Activated CD4-positive, CD25-positive, alpha-beta regulatory T cell treated with anti-CD3 and anti-CD28 coated beads, Interleukin-2, amount 50 U/mL, for 16 hours (primary cell): ENCODE data around the gene THEM5.

Experiments
- DNase-seq: peaks from one replicate; pipeline ENCODE4 v3.0.0-alpha.2; 2020; ENCODE audit warnings: low read depth, low spot score

Gene THEM5

DNA sequence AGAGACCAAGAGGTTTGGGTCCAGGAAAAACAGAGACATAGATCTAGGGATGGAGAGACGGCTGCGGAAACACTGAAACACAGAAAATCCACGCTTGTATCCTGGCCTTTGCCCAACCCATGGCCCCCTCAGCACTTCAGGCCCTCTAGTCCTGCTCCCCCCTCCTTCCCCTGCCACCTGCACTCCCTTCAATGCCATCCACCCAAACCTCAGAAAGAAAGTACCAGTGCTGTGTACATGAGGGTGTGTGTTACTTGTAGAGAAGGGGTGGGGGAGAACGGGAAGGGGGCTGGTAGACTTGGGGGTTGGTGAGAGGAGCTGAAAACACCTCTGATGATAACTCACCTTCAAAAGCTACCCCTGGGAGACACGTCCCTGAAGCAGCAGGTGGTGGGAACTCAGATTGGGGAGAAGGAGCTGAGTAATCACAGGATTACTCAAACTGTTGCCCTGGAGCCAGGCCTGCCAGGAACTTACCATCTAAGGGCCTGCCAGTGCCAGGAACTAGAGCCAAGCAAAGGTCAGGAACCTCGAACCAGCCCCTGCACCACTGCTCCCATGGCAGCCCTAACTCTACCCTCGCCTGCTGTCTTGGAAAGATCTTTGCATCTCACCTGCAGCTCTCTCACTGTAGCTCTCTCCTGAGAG, 33.4 kb downstream of the THEM5 start:
- no peak for DNase-seq

DNA sequence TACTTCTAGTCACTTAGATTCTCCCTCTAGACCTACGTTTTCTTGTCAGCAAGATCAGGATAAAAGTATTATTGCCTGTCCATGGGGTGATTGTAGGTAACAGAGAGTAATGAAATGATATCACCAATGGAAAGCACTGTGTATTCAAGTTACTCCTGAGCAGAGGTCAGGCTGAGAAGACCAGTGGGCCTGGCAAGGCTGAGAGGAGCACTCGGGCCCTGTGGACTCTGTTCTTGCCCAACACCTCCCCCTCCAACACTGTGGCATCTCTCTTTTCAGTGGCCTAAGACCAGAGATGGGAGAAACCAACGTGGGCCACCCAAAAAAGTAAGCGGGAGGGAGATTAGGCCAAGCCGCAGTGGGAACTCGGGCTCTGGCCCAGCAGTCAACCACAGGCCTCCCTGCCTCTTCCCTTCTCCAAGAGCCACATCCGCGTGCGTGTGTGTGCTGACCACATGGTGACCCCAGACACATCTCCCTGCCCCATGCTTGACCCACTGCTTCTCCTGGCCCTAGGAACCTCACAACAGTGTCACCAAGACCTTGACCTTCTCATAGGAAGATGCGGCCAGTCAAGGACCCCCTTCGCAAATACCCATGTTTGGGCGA, 34.2 kb downstream of the THEM5 start:
- DNase-seq: no peak

DNA sequence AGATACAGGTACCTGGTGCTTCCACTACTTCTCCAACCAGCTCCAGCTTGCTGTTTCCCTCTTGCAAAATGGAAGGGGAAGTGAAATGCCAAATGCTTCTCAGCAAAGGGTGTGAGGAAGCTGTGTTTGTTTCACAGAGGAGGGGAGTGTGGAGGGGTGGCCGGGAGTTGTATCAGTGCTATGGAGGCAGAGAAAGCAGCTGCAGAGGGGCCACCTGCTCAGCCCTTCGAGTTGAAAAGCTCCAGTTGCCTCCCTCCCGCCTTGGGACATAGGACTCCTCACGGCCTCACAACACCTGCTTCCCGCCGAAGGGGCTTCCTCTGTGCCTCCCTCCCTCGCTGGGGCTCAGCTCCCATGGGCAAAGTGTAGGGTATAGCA, 36.2 kb downstream of the THEM5 start:
- no peak for DNase-seq

GRCh38 chr1:151816548-151817352, 36.8 kb downstream of the THEM5 start:
- no peak for DNase-seq

- no peak for DNase-seq
Observed at GRCh38 chr1:151815716-151816327, 37.7 kb downstream of the THEM5 start.

DNA sequence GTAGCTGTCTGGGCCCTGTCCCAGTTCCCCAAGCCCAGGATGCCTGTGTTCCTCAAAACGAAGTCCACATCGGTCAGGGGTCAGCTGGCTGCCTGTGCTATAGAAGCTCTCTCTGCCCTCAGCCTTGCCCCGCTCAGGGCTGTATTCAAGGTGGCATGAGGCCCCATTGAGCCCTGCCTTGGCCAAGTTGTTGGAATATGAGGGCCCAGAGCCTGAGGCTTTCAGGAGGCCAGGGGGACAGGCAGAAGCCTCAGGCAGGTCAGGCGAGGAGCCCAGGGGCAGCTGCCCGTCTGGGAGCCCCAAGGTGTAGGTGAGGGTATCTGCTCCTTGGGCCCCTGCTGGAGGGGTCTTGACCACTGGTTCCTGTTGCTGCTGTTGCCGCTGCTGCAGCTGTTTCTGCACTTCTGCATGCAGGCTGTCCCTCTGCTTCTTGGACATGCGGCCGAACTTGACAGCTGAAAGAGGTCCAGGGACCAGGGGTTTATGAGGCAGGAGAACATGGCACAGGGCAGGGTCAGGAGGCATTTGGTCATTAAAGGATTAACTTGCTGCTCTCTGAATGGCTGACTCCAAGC, 38.5 kb downstream of the THEM5 start:
- DNase-seq: no peak

DNA sequence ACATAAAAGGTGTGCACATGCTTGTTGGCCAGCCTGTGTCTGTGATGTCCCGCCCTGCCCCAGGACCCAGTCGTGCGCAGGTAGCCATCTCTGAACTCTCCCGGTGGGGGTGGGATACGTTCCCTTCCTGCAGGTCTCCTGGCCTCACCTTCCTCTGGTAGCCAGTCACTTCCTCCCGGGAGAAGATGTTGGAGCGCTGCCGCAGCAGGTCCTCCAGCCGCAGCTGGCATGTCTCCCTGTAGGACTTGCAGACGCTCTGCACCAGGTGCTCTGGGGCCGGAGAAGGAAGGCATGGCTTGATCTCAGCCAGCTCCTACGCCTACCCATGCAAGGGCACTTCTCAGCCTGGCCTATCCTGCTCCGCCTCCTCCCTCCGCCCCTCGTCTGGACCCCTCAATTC, 39.1 kb downstream of the THEM5 start:
- DNase-seq: no peak

DNA sequence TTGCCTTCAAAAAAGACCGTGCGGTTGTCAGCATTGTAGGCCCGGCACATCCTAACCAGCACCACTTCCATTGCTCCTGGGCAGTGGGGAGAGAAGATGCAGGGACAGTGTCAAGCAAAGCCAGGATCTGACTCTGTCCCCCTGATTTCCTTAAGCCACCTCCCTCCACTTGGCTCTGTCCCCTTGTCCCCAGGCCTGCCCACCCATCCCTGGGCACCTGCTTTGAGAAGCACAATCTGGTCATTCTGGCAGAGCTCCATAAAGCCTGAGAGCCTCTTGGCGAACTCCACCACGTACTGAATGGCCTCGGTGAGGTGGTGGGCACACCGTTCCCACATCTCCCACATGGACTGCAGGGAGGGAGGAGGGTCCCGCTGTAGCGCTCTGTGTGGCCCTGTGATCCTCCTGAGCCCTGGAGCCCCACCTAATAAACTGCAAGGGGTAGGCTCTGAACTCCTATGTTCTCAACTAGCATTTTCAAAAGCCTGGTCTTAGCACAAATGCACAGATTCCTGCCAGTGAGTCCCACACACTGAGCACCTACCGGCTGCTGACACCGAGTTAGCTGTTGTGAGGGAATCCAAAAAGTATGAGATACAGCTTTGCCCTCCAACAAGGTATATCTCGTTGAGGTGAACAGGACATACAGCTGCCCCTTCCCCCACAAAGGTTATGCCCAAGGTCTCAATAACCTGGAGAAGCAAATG, 40.1 kb downstream of the THEM5 start:
- DNase-seq: no peak

- no peak for DNase-seq
Observed at GRCh38 chr1:151811181-151811580, 42.3 kb downstream of the THEM5 start.

GRCh38 chr1:151809985-151810556, 43.4 kb downstream of the THEM5 start:
- DNase-seq: no peak

- DNase-seq: no peak
Observed at GRCh38 chr1:151809290-151809984, 44.1 kb downstream of the THEM5 start.

- no peak for DNase-seq
Observed at GRCh38 chr1:151807766-151808165, 45.7 kb downstream of the THEM5 start.

DNA sequence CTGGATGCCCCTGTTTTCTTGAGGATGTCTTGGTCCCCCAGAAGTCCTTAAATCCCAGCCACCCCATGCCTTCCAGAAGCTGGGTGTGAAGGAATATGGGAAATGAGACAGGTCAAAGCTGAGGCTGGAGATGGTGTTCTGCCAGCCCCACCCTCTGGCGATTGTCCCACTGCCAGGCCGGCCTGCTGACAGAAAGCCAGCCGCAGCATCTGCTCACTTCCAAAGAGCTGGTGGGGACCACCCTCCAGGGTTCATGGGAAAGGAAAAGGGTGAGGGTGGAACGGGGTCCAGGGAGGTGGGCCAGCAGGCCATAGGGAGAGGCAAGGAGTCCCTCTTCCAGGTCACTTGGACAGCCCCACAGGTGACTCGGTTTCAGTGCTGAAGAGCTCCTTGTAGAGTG, 46.4 kb downstream of the THEM5 start:
- DNase-seq: no peak

DNA sequence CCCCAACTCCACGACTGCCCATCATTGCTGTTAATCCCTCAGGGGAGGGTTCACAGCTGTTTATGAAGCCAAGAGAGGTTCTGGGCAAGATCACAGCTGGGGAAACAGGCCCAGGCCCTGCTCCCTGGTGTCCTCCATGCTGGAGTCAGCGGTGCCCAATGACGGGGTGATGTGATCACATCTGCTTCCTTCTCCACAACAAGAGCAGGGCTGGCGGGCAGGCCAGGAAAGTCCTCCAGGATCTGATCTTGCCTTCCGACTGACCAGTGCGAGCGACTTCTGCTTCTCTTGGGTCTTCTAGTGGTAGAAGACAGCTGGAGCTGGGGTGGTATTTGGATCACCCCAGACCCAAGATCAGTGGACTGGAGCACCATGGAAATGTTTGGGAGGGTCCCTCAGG, 47.3 kb downstream of the THEM5 start:
- DNase-seq: no peak

- no peak for DNase-seq
Observed at GRCh38 chr1:151805066-151805820, 48.3 kb downstream of the THEM5 start, which contains the start of gene LINGO4. Gene LINGO4, minus strand, starts transcription at chr1:151805419. Its CDS starts 2,715 bp downstream, at chr1:151802704.

DNA sequence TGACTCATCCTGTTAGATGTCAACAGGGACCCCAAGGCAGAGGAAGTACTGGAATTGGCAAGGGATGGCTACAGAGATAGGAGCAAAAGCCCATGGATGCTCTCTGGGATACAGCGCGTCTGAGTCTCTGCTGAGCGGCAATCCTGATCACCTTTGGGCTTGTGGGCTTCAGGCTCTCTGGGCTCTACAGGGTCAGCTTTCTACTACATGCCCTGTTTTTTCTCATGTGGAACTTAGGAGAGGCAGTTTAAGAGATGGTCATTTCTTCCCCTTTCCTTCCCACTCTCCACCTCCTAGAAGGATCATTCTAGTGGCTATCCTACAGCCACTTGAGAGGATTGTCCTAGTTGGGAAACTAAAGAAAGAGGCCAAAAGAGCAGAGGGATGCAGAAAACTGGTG, 49.6 kb downstream of the THEM5 start:
- DNase-seq: no peak

GRCh38 chr1:151803164-151803563, 50.3 kb downstream of the THEM5 start:
- DNase-seq: no peak

DNA sequence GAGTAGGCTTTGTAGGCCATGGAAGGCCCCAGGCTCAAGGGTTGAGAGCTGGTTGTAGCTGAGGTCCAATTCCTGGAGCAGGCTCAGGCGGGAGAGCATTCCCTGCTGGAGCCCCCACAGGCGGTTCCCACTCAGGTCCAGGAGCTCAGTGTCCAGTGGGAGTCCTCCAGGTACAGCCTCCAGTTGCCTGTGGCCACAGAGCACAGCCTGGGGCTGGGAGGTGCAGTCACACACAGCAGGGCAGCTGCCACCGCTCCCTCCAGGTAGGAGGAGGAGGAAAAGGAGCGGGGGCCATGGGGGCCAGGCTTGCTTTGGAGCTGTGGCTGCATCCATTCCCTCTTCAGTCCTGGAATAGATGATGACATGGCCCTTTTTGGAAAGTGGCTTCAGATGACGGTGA, 51.1 kb downstream of the THEM5 start:
- DNase-seq: no peak

- DNase-seq: no peak
Observed at GRCh38 chr1:151801846-151802245, 51.7 kb downstream of the THEM5 start.
